HAP-1 (cell line): ENCODE measurements around the gene NFKB2.

Experiments used
- DNase-seq, 2 experiments: peaks; one replicate each; pipeline ENCODE4 v3.0.0-alpha.2; 2016 to 2020; ENCODE audit warnings: low spot score in 2 of 2
- H3K27me3 ChIP-seq: fragments of 250-450 bp; sonication (Bioruptor Pico); 2 replicates; pipeline ENCODE4 v1.5.1; 2020; ENCODE audit warnings: low read depth, mild to moderate bottlenecking, moderate library complexity
- H3K36me3 ChIP-seq: fragments of 250-450 bp; sonication (Bioruptor Pico); replicated peaks from 2 replicates; pipeline ENCODE4 v1.5.1; 2020; ENCODE audit warnings: mild to moderate bottlenecking
- H3K4me1 ChIP-seq: fragments of 250-450 bp; sonication (Bioruptor Pico); 2 replicates; pipeline ENCODE4 v1.5.1; 2020; ENCODE audit warnings: mild to moderate bottlenecking
- H3K4me3 ChIP-seq: fragments of 250-450 bp; sonication (Bioruptor Pico); 2 replicates; pipeline ENCODE4 v1.5.1; 2020; ENCODE audit warnings: mild to moderate bottlenecking, moderate library complexity
- H3K9me3 ChIP-seq: fragments of 250-450 bp; sonication (Bioruptor Pico); 2 replicates; pipeline ENCODE4 v1.5.1; 2020; ENCODE audit warnings: mild to moderate bottlenecking, moderate library complexity
- in situ Hi-C: fragments of 300-500 bp; cut with MboI; formaldehyde crosslinking; loops from 3 replicates; pipeline ENCODE4 v1.14.3; 2020; ENCODE audit warnings: low sequenced_read_pairs, inconsistent platforms, mixed read lengths

The NFKB2 gene

GRCh38 chr10:102450124-102450373 lies 54.5 kb downstream of the NFKB2 start:
- Histone ChIP-seq H3K36me3 (peaks cover 22% of the 10 kb centered on the region), H3K9me3 (no peaks in the 10 kb centered on the region), H3K27me3 (no peaks in the 10 kb centered on the region), H3K4me3 (peak overlapping the region; percentile 70), H3K4me1 (peaks cover 17% of the 10 kb centered on the region)
- in situ Hi-C loops = no loop called here
- no peak for DNase-seq

DNA sequence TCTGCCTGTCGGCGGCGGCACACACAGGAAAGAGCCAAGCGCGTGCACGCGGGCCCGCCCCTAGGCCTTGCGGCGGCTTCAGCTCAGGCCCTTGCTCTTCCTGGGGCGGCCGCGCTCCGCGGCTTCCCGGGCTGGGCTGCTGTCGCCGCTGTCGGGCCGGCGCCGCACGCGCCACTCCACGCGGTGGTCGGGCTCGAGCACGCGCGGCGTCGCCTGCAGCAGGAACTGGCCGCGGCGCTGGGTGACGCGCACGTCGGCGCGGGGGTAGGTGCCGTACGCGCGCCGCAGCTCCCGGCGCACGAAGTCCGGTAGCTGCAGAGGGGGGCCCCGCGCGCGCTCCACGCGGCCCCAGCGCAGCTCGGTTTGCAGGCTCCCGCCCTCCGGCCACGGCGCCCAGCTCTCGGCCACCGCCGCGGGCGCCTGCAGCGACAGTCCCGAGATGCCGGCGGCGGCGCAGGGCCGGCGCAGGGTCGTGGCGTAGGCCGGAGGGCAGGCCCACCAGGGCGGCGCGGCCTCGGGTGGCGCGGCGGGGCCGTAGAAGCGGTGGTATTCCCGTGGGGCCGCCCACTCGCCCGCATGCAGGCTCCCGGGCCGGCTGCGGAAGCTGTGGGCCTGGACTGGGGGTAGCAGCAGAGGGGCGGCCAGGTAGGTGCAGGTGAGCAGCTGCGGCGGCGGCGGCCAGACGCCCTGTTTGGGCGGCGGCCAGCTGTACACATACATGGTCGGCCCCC lies 55.0 kb downstream of the NFKB2 start:
- peak overlapping the region; percentile 70 for H3K4me3 ChIP-seq
- in situ Hi-C loops = no loop called here
- H3K9me3 ChIP-seq = no peaks in the 10 kb centered on the region
- peaks cover 18% of the 10 kb centered on the region for H3K4me1 ChIP-seq
- peaks cover 27% of the 10 kb centered on the region for H3K36me3 ChIP-seq
- H3K27me3 ChIP-seq = no peaks in the 10 kb centered on the region
- DNase-seq = peak; percentile 73 to 83

DNA sequence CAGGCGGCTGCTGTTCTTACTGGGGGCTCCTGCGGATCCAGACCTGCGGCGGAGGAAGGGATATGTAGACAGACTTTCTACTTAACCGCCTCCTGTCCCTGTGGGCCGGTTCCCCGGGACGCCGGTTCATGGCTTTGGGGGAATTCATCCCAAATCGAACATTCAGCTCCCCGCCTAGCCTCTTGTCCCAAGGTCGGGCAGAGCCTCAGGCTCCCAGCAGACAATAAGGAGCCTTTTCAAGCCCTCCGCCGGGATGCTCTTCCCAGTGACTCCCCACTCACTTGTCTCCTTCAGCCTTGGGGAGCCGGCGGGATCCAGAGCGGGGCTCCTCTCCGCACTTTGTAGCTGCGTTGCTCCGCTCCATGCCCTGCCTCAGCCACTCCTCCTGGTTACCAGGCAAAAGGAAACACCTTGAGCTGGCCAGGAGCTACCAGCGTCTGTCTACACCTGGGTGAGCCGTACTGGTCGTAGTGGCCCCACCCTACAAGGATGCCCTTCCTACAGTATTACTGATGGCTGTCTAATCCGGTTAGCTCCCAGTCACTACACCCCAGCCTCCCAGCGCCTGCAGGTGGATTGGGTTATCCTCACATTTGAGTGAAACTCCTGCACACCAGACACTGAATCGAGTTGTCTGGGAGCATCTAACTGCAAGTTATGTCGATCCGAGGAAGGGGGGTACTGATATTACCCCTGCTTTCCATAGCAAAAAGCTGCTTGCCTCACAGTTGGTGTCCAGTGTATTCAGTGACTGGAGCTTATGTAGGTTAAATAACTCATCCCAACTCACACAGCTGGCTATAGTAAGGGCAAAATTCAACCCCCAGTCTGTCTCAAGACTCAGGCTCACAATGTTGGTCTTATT lies 55.8 kb downstream of the NFKB2 start, which contains the start of gene C10orf95:
C10orf95 (minus strand) TSS at position 439 of the 865 bp plus-strand sequence. CDS start 450 bp downstream, outside the sequence.
- peaks cover 18% of the 10 kb centered on the region for H3K4me1 ChIP-seq
- in situ Hi-C loops = no loop called here
- peak within 1 kb of the TSS; percentile 70 for H3K4me3 ChIP-seq
- H3K27me3 ChIP-seq = no peaks in the 10 kb centered on the region
- H3K9me3 ChIP-seq = no peaks in the 10 kb centered on the region
- DNase-seq = peak; percentile 9 to 34
- H3K36me3 ChIP-seq = peaks cover 35% of the 10 kb centered on the region
